Measurements from ENCODE around the gene ZNF566. TPM values are rescaled to one million over a fixed set of nuclear protein-coding genes. Genes with fewer than 3 reads are reported as not detected.

The ZNF566 gene
- total RNA-seq: 10 to 100 TPM in 1 of 3 donors, 1 to 10 TPM in 2; 4.3 to 14.8 (median 9.6) TPM
- long read RNA-seq, donor 1, partial matches to known transcripts: 1 of 7 reads
- long read RNA-seq, donor 1, other reads (novel, unspliced or antisense): 1 of 7 reads
- long read RNA-seq, donor 2, partial matches to known transcripts: 0 of 1 reads
- long read RNA-seq, donor 2, other reads (novel, unspliced or antisense): 1 of 1 reads

DNA sequence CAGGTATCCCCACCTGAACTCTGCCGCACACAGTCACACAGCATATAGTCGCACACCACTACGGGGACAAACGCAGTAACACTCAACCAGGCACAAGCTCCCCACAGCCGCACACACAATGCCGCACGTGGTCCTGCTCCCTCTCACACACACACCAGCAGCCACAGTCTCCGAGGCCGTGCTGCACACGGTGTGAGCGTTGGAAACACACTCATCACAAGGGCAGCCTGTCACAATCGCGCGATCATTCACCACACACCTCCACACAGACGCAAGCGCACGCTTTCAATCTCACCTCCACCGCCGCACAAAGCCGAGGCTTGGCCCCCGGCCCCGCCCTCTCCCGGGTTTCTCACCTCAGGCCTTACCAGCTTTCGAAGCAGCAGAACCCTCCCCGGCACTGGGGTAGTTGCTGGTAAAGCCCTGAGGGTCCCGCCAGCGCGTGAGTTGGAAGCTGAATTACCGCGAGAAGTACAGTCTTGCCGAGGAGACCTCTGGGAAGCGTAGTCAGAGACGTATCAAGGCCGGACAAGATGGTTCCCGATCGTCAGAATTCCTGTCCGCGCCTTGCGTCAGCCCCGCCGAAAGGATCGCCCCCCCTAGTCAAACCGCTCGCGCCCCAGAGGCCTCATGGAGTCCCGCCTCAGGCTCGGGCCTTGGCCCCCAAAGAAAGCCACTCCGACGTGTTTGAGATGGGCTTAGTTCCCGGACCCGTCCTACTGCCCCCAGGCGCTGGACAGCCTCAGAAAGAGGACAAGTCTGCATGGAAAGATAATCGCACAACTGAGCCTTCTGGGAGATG is at the start of gene ZNF566:
Gene ZNF566 (minus strand): TSS at position 444 of the 802 bp plus-strand sequence. CDS start 13,004 bp downstream, outside the sequence.
- Histone ChIP-seq H3K9me3 (peaks cover 9% of the 10 kb centered on the region), H3K4me3 (peak within 1 kb of the TSS; percentile 43), H3K4me1 (ENCODE audit: low read depth) (peaks cover 13% of the 10 kb centered on the region), H3K36me3 (ENCODE audit: low read depth) (no peaks in the 10 kb centered on the region)
- peak; percentile 92 to 94 (median 93) for DNase-seq
- intact Hi-C loops (cut with DNase I, micrococcal nuclease): no loop called here
- no peak for TF ChIP-seq CTCF (IDR thresholded peaks at IDR 0.05)
- peak; percentile 96 for ATAC-seq

DNA sequence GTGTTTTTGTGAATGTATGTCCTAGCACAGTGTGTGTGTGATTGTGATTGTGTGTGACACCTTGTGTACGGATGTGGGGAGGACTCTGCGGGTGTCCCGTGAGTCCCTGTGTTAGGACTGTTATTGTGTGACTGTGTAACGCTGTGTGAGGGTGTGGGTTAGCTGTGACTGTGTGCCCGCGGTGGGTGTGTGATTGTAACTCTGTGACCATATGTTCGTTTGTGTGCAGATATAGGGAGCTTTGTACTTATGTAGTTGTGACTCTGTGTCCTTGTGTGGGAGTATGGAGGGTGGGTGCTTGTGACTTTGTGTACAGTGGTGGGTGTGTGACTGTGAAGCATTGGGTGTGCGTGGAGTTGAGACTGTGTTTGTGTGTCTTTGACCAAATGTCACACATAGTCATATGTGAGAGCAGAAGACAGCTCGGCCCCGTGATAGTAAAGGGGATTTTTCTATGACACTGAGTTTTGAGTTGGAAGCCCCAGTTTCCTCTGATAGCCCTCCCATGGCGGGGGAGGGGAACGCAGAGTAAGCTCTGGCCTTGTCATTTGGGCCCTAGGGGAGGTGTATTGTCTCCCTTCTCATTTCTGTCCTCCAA is 39.7 kb upstream of the ZNF566 start:
- peak overlapping the region; percentile 50 for H3K4me3 ChIP-seq
- TF ChIP-seq CTCF (IDR thresholded peaks at IDR 0.05): no peak
- H3K9me3 ChIP-seq: peaks cover 52% of the 10 kb centered on the region
- ATAC-seq: peak; percentile 30
- peaks cover 15% of the 10 kb centered on the region for H3K4me1 ChIP-seq (ENCODE audit: low read depth)
- intact Hi-C loops (cut with DNase I, micrococcal nuclease): no loop called here
- no peaks in the 10 kb centered on the region for H3K36me3 ChIP-seq (ENCODE audit: low read depth)
- DNase-seq: peak in 2 of 3 donors; percentile 8 to 25

- peak within 1 kb of the TSS; percentile 50 for H3K4me3 ChIP-seq
- peak; percentile 19 for TF ChIP-seq CTCF (IDR thresholded peaks at IDR 0.05)
- peaks cover 15% of the 10 kb centered on the region for H3K4me1 ChIP-seq (ENCODE audit: low read depth)
- no peaks in the 10 kb centered on the region for H3K36me3 ChIP-seq (ENCODE audit: low read depth)
- peaks cover 52% of the 10 kb centered on the region for H3K9me3 ChIP-seq
- DNase-seq (peak; percentile 95 to 97 (median 97)), ATAC-seq (peak; percentile 98)
- intact Hi-C loops (cut with DNase I, micrococcal nuclease): no loop called here
Measured at GRCh38 chr19:36528194-36528920, 39.0 kb upstream of the ZNF566 start, which contains the start of gene ZNF260. ZNF260 (minus strand) TSS chr19:36528271; CDS start chr19:36515238, 13,033 bp downstream.

DNA sequence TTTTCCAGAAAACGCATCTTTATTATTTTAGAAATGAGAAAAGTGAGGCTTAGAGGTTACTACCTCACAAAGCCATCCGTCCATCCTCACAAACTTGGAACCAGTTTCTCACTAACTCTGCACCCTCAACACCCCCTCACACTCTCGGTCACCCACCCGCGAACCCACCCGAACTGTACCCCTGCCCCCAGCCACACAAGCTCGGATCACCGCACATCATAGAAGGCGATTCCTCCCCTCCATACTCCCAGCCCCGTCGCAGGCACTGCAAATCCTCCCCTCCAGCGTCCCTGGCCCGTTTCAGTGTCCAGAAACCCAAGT is 38.5 kb upstream of the ZNF566 start:
- intact Hi-C loops (cut with DNase I, micrococcal nuclease): no loop called here
- H3K4me1 ChIP-seq (ENCODE audit: low read depth): peaks cover 15% of the 10 kb centered on the region
- no peak for TF ChIP-seq CTCF (IDR thresholded peaks at IDR 0.05)
- ATAC-seq: no peak
- DNase-seq: no peak
- H3K9me3 ChIP-seq: peaks cover 52% of the 10 kb centered on the region
- H3K4me3 ChIP-seq: peak overlapping the region; percentile 50
- H3K36me3 ChIP-seq (ENCODE audit: low read depth): no peaks in the 10 kb centered on the region

DNA sequence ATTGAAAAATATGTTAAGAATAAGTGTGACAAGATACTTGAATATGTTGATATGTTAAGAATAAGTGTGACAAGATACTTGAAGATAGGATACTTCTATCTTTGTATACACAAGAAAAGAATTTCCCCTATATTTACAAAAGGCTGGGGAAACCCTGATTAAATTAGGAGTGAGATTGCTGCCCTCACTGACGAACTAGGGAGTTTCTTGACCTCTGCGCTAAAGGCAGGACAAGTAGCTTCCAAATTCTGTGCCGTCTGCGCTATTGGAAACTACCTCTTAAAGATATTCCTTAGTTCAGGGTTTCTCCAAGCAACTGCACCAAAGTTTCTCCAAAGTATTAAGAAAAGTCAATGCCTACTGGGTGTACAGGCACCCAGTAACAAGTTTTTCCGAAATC is 38.0 kb upstream of the ZNF566 start:
- peak overlapping the region; percentile 50 for H3K4me3 ChIP-seq
- no peak for ATAC-seq
- no peaks in the 10 kb centered on the region for H3K36me3 ChIP-seq (ENCODE audit: low read depth)
- peaks cover 52% of the 10 kb centered on the region for H3K9me3 ChIP-seq
- peaks cover 15% of the 10 kb centered on the region for H3K4me1 ChIP-seq (ENCODE audit: low read depth)
- intact Hi-C loops (cut with DNase I, micrococcal nuclease): no loop called here
- DNase-seq: no peak
- no peak for TF ChIP-seq CTCF (IDR thresholded peaks at IDR 0.05)
